ENCODE data around the gene FRS2.

- TF ChIP-seq CTCF (IDR thresholded peaks at IDR 0.05; ENCODE audit: insufficient read depth, low read length) (no peak), POLR2AphosphoS5 (IDR thresholded peaks at IDR 0.05; ENCODE audit: low read depth) (no peak), REST (IDR thresholded peaks at IDR 0.05; ENCODE audit: insufficient replicate concordance, low read depth) (no peak)
These were observed 148.9 kb downstream of the FRS2 start for GRCh38 chr12:69619050-69619449.
